Loucy (cell line): ENCODE measurements around the gene KRABD2.

ENCODE experiments used
- H2AFZ ChIP-seq: fragments of 200-600 bp; sonication (generic); 2 replicates; pipeline ENCODE4 v1.6.0; 2016; ENCODE audit warnings: antibody characterized with exemption, mild to moderate bottlenecking, low read length, moderate library complexity
- H3F3A ChIP-seq: fragments of 200-600 bp; 2 replicates; pipeline ENCODE4 v1.6.0; 2016; ENCODE audit warnings: antibody characterized with exemption, low read depth, mild to moderate bottlenecking
- H3K27me3 ChIP-seq: fragments of 200-600 bp; sonication (generic); 2 replicates; pipeline ENCODE4 v1.6.1; 2014; ENCODE audit warnings: low read length, mild to moderate bottlenecking; ENCODE audit not compliant: insufficient read depth, poor library complexity, severe bottlenecking
- H3K36me3 ChIP-seq: fragments of 200-600 bp; sonication (generic); 2 replicates; pipeline ENCODE4 v1.6.1; 2016; ENCODE audit warnings: low read length; ENCODE audit not compliant: insufficient read depth
- H3K4me1 ChIP-seq: fragments of 200-600 bp; sonication (generic); 2 replicates; pipeline ENCODE4 v1.5.1; 2014; ENCODE audit warnings: low read length, mild to moderate bottlenecking; ENCODE audit not compliant: insufficient read depth, poor library complexity, severe bottlenecking
- H3K4me2 ChIP-seq: fragments of 200-600 bp; sonication (generic); 2 replicates; pipeline ENCODE4 v1.6.0; 2014; ENCODE audit warnings: antibody characterized with exemption, low read length, low read depth, mild to moderate bottlenecking; ENCODE audit not compliant: poor library complexity, severe bottlenecking
- H3K4me3 ChIP-seq: fragments of 200-600 bp; sonication (generic); 2 replicates; pipeline ENCODE4 v1.5.1; 2014; ENCODE audit warnings: low read length, mild to moderate bottlenecking, mixed read lengths; ENCODE audit not compliant: poor library complexity, severe bottlenecking
- H3K79me2 ChIP-seq: fragments of 200-600 bp; sonication (generic); 2 replicates; pipeline ENCODE4 v1.6.1; 2014; ENCODE audit warnings: low read length; ENCODE audit not compliant: insufficient read depth
- H3K9ac ChIP-seq: fragments of 200-600 bp; sonication (generic); 2 replicates; pipeline ENCODE4 v1.6.0; 2014; ENCODE audit warnings: mild to moderate bottlenecking, low read depth, low read length, moderate library complexity; ENCODE audit not compliant: poor library complexity, severe bottlenecking
- H3K9me2 ChIP-seq: fragments of 200-600 bp; sonication (generic); replicated peaks from 2 replicates; pipeline ENCODE4 v1.6.1; 2016; ENCODE audit warnings: low read depth, low read length, mixed read lengths
- H3K9me3 ChIP-seq: fragments of 200-600 bp; sonication (generic); 2 replicates; pipeline ENCODE4 v1.6.1; 2014; ENCODE audit warnings: mild to moderate bottlenecking, antibody characterized with exemption, low read length, low read depth; ENCODE audit not compliant: insufficient read depth
- H4K20me1 ChIP-seq: fragments of 200-600 bp; sonication (generic); 2 replicates; pipeline ENCODE4 v1.6.0; 2014; ENCODE audit warnings: antibody characterized with exemption, low read length, mild to moderate bottlenecking; ENCODE audit not compliant: insufficient read depth, poor library complexity, severe bottlenecking
- CTCF ChIP-seq: fragments of 200-600 bp; sonication (generic); conservative IDR thresholded peaks from 2 replicates; pipeline ENCODE4 v1.5.1; 2014; ENCODE audit warnings: mild to moderate bottlenecking, antibody characterized with exemption, low read length
- EZH2phosphoT487 ChIP-seq: fragments of 200-600 bp; IDR thresholded peaks from 2 replicates; pipeline ENCODE4 v1.6.1; 2018; ENCODE audit warnings: antibody characterized with exemption, mild to moderate bottlenecking, moderate library complexity, borderline replicate concordance

The KRABD2 gene

DNA sequence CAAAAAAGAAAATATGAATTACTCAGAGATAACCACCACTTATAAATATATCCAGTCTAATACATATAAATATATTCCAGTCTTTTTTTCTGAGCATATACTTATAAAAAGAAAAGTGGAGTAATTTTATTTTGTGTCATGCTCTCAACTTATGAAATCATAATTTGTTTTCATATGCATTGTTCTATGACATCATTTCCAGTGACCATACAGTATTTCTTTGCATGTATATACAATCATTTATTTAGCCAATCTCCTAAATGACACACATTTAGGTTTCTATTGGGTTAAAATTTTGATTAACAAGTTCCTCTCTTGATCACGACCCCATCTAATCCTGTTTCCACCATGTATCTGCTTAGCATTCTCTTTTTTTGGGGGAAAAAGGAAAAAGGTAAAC is 42.8 kb upstream of the KRABD2 start:
- H3K27me3 ChIP-seq: no peaks in the 10 kb centered on the region
- H3F3A ChIP-seq: no peaks in the 10 kb centered on the region
- no peaks in the 10 kb centered on the region for H3K4me1 ChIP-seq
- H3K4me3 ChIP-seq: no peak overlapping the region
- H3K9me3 ChIP-seq: no peaks in the 10 kb centered on the region
- no peak overlapping the region for H2AFZ ChIP-seq
- no peaks in the 10 kb centered on the region for H3K36me3 ChIP-seq
- TF ChIP-seq CTCF (no peak), EZH2phosphoT487 (no peak)
- H3K79me2 ChIP-seq: no peaks in the 10 kb centered on the region
- H3K9me2 ChIP-seq: no peaks in the 10 kb centered on the region
- H4K20me1 ChIP-seq: no peaks in the 10 kb centered on the region
- no peak overlapping the region for H3K9ac ChIP-seq
- H3K4me2 ChIP-seq: no peak overlapping the region

DNA sequence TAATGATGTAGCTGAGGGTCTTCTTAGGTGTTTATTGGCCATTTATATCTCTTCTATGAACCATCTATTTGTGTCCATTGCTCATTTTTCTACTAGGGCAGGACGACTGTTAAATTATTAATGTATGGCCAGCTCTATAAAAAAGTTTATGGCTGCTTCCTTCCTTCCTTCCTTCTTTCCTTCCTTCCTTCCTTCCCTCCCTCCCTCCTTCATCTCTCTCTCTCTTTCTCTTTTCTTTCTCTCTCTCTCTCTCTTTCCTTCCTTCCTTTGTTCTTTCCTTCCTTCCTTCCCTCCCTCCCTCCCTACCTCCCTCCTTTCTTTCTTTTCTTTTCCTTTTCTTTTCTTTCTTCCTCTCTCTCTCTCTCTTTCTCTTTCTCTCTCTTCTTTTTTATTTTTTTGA is 42.0 kb upstream of the KRABD2 start:
- Histone ChIP-seq H3F3A (no peaks in the 10 kb centered on the region), H3K9me2 (no peaks in the 10 kb centered on the region), H3K9me3 (no peaks in the 10 kb centered on the region), H3K36me3 (no peaks in the 10 kb centered on the region), H3K4me2 (no peak overlapping the region), H3K4me1 (peaks cover 5% of the 10 kb centered on the region), H3K27me3 (no peaks in the 10 kb centered on the region), H4K20me1 (no peaks in the 10 kb centered on the region), H3K4me3 (no peak overlapping the region), H3K79me2 (no peaks in the 10 kb centered on the region), H2AFZ (no peak overlapping the region), H3K9ac (no peak overlapping the region)
- TF ChIP-seq EZH2phosphoT487: no peak
- no peak for TF ChIP-seq CTCF

DNA sequence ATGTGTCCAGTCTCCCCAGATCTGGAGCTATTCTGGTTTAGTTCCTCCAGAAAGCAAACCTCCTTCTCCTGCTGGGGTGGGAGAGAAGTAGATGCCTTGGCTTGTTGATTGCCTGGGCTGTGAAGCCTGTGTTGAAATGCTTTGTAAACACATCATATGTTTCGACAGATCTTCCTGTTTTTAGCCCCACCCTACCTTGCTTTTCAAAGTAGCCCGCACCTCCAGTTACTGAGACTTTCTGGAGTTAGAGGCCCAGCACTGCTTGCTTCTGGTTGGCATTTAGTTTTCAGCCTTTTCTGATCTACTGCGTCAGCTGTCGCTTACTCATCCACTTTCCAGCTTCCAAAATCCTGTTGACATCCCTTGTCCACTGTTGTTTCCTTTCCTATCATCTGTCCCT is 41.3 kb upstream of the KRABD2 start:
- no peaks in the 10 kb centered on the region for H3F3A ChIP-seq
- no peaks in the 10 kb centered on the region for H3K9me3 ChIP-seq
- no peak overlapping the region for H3K9ac ChIP-seq
- peaks cover 10% of the 10 kb centered on the region for H3K4me1 ChIP-seq
- no peaks in the 10 kb centered on the region for H3K27me3 ChIP-seq
- H3K79me2 ChIP-seq: no peaks in the 10 kb centered on the region
- no peaks in the 10 kb centered on the region for H3K36me3 ChIP-seq
- no peak overlapping the region for H2AFZ ChIP-seq
- no peak overlapping the region for H3K4me3 ChIP-seq
- no peaks in the 10 kb centered on the region for H4K20me1 ChIP-seq
- no peak for TF ChIP-seq EZH2phosphoT487
- no peak for TF ChIP-seq CTCF
- H3K4me2 ChIP-seq: no peak overlapping the region
- no peaks in the 10 kb centered on the region for H3K9me2 ChIP-seq
